ENCODE data around the gene CHN2.

The CHN2 gene

DNA sequence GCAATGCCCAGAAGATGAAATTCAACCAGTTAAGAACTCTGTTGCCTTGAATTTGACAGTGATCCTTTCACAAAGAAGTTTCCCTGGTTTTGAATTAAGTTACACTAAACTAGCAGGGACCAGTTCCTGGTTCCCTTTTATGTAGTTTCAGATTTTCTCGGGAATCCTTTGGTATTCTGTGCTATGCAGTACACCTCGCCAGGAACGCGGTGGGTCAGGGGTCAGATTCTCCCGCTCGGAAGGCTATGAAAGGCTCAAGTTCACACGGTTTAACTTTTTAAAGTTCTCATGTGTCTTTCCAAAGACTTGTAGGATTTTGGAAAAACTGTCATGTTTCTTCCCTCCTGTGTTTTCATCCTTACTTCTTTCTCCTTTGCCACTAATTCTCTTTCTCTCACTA, 264.4 kb downstream of the CHN2 start:
- no peak for FAIRE-seq

DNA sequence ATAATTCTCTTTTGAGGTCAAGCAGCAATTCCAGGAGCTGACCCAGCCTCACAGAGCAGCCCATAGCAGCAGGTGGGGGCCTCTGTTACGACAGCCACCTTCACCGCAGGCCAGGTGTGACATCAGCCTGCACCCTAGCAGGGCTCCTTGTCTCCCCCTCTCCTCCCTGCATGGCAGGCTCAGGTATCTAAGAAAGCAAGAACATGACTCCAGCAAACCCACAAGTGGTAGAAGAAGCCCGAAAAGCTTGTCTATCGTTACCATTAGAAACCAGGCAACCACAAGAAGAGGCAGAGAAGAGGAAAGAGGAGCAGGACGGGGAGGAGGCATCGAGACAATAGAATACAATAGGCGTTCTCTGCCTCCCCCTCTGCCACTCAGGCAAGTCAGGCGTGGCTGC, 265.0 kb downstream of the CHN2 start:
- no peak for DNase-seq (ENCODE audit: low spot score)
- no peak for FAIRE-seq

More for the DNA sequence above, 264.4 kb downstream of the CHN2 start:
- DNase-seq (ENCODE audit: low spot score), result no peak

GRCh38 chr7:29461996-29462395, 267.4 kb downstream of the CHN2 start:
- no peak for DNase-seq (ENCODE audit: low spot score)
- FAIRE-seq, result no peak

- DNase-seq (ENCODE audit: low spot score), result no peak
- FAIRE-seq, result no peak
Measured at GRCh38 chr7:29463504-29464158, 269.1 kb downstream of the CHN2 start.

GRCh38 chr7:29464753-29465152, 270.2 kb downstream of the CHN2 start:
- FAIRE-seq (no peak), DNase-seq (ENCODE audit: low spot score) (no peak)

DNA sequence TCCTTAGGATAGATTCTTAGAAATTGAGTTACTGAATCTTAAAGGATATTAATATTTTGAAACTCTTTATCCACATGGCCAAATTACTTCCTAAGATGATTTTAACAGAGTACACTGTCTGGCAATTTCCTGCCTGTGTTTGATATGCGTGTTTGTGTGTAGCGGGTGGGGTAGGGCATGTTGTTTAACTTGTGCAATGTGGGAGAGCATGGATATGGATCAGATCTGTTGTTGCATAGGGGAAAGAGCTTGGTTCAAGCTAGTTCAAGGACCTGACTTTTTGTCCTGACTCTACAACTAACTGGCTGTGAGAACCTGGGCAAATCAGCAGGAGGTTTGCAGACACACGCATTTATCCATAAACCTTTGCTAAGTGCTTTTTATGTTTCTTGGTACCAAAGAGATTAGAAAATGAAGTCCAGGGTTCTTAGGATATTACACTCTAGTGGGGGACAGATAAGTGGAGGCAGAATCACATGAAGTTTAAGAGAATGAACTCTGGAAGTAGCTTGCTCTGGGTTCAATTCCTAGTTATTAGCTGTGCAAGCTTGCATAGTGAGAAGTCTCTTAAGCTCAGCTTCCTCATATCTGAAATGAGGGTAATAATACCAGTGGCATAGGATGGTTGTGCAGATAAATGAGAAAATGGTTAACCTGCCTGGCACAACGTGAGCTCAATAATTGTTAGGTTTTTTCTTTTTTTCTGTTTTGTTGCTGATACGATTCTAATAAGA, 272.8 kb downstream of the CHN2 start:
- DNase-seq (ENCODE audit: low spot score), result no peak
- no peak for FAIRE-seq

- DNase-seq (ENCODE audit: low spot score), result no peak
- no peak for FAIRE-seq
Measured at GRCh38 chr7:29468196-29468595, 273.6 kb downstream of the CHN2 start.

DNA sequence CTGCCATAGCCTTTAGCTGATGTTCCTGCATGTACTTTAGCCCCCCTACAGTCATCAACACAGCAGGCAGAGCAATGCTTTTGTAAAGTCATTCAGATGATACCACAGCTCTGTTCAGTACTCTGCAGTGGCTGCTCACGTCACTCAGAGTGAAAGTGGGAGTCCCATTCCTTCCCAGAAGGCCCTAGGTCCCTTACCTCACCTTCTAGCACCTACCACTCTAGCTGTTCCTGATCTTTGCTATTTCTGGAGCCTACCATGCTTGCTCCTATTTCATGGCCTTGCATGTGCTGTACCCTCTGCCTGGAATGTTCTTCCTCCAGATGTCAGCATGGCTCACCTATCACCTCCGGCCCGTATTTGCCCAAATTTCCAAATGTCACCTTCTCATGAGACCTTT, 274.7 kb downstream of the CHN2 start:
- DNase-seq (ENCODE audit: low spot score) (no peak), FAIRE-seq (no peak)

DNA sequence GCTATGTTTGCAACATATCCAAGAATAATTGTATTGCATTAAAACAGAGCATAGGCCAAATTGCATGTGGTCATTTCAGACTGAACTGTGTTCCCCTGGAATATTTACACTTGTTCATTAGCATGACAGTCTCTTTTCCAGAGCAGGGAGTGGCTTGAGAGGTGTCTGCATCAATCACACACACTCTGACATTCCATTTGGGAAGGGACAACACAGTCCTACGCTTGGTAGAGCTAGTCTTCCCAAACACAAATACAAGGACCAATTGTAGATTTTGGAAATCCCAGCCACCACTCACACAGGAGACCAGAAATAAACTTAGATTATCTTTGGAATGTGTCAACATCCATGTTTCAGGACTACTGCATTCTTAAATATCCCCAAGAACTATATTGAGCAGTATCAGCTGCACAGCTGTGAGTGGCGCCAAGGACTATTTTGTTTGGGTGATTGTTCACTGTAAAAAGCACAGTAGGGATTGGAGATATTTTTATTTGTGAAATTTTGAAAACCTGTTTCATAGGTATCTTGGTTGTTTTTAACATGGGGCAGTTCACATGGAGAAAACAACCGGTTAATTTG, 275.5 kb downstream of the CHN2 start:
- no peak for DNase-seq (ENCODE audit: low spot score)
- FAIRE-seq, result no peak

- DNase-seq (ENCODE audit: low spot score) (no peak), FAIRE-seq (no peak)
Measured at GRCh38 chr7:29471444-29472138, 277.0 kb downstream of the CHN2 start.

DNA sequence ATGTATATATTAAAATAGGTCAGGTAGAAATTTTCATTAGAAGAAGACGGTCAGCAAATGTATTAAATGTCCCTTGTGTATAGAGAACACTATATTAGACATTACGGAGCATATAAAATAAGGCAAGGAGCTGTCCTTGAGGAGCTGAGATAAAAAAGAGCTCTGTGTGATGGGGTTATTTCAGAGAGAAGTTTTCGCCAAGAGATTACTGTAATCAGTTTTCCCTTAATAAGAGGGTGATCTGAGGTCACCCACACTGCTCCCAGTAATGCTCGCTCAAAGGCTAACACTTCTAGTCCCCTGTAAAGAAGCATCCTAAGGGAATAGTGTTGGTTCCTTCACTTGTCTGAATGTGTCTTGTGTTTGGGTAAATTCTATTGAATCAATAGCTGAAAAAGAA, 282.3 kb downstream of the CHN2 start:
- FAIRE-seq (no peak), DNase-seq (ENCODE audit: low spot score) (no peak)

GRCh38 chr7:29478226-29478625, 283.7 kb downstream of the CHN2 start:
- peak; percentile 62 for FAIRE-seq
- DNase-seq (ENCODE audit: low spot score), result no peak

GRCh38 chr7:29478687-29479240, 284.2 kb downstream of the CHN2 start:
- peak; percentile 5 for FAIRE-seq
- no peak for DNase-seq (ENCODE audit: low spot score)

DNA sequence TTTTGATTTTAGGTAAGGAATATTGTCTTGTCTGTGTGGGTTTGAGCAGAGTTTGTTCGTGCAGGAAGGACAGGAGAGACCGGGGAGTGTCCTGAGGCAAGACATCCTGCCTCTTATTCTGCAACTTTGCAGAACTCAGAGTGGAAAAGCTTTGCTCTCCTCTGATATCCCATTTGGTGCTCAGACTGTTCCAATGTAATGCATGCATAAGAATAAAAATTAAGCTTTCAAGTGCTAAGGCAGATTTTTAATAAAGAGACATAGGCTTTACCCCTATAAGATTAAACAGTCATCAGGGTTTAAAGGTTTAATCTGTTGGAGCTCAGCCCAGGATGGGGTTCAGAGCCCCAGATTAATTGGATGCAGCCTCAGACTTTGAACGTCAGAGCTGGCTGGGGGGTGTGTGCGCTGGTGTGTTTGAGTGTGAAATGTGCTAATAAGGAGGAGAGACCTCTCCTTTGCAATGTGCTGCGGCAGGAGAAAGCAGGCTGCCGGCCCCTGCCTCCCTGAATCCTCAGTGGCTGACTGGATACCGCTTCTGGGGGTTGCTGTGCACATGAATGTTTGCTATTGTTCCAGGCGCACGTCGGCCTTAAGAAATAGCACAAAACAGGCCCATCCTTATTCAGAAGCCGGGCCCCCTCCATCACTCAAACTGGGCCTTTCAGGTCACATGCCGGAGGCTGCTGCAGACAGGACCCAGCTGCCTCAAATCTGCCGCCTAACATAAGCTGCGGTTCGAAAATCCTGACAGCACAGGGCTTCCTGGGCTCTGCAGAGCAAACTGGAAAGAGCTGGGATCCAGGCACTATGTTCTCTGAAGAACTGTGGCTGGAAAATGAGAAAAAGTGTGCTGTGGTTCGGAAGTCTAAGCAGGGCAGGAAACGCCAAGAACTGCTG, 285.0 kb downstream of the CHN2 start:
- no peak for DNase-seq (ENCODE audit: low spot score)
- FAIRE-seq, result no peak

- FAIRE-seq, result no peak
- no peak for DNase-seq (ENCODE audit: low spot score)
Measured at GRCh38 chr7:29480451-29480850, 285.9 kb downstream of the CHN2 start.

DNA sequence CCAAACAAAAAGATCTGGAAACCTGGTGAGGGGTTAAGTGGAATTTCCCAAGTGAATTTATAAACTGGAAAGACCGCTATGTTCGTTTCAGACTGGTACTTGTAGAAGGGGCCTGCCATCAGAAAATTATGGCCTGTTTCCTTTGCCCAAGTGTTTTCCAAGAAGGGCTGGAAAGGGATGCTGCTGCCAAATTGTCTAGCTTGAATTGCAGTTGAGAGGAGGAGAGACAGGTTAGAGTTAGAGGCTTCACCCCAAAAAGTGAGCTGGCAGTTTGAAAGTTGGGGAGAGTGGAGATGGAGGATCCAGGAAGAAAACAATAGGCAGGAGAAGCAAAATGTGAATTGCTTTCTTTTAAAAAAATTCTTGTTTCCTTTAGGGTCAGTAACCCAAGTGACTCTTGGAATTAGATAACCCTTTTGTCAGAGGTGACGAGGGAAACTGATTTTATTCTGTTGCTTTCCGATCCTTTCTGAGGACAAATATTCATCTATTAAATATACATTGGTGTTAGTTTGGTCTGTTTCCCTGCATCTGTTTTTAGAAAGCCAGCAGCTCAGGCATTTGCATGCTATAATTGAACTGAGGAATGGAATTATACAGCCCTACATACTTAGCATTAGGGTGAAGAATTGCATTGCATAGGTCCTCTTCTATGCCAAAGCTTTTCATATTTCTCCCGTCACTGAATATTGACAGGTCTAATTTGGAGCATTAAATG, 286.5 kb downstream of the CHN2 start:
- no peak for DNase-seq (ENCODE audit: low spot score)
- no peak for FAIRE-seq

GRCh38 chr7:29482056-29482455, 287.5 kb downstream of the CHN2 start:
- DNase-seq (ENCODE audit: low spot score) (no peak), FAIRE-seq (no peak)

DNA sequence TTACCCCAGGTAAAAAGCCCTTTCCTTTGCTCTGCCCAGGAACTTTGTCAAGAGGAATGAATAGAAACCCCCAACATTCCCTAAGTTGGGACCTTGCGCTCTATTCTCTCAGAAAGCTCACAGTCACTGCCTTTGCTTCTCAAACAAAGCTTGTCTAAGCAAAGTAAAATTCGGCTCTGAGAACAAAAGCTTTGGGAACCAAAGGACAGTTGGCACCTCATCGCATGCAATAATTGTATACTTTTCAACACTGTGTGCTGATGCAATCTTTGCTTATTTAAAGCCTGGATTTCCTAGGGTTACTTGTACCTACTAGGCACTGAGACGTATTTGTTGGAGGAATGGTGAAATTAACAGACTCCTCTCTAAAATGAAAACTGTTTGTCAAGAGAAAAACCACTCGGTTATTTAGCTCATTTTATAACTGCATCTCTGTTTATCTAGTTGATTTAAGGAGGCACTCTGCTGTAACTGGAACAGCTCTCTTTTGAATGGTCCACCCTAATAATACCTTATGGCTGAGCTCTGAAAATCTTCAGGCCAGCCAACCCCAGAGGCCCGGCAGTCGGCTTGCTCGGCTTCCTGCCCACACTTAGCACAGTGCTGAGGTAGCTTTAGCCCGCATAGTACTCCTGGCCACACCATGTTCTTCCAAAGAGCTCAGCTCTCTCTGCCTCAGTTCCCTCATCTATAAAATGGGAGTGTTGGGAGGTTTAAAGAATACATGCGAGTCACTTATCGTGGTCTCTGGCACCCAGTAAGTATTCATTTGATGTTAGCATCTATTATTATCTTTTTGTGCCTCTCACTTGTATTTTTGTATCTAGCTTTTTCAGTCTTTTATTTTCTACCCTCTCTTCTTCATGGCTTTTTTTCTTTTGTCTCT, 288.9 kb downstream of the CHN2 start:
- FAIRE-seq (peak; percentile 27), DNase-seq (ENCODE audit: low spot score) (no peak)

- DNase-seq (ENCODE audit: low spot score) (no peak), FAIRE-seq (no peak)
Measured at GRCh38 chr7:29484280-29484679, 289.7 kb downstream of the CHN2 start.
